Right lobe of liver (tissue), 4 donors: Measurements from ENCODE around the gene SMIM36.

Experiments
- POLR2A ChIP-seq: fragments of 450-650 bp; IDR thresholded peaks from one replicate; pipeline ENCODE4 v1.6.1; 2017; ENCODE audit warnings: antibody characterized with exemption, mild to moderate bottlenecking
- TF ChIP-seq, protein P1 (sequence below), 4 donors: fragments of 200-600 bp in 3 of 4; fragments of 450-650 bp in 1 of 4; IDR thresholded peaks; one replicate each; pipeline versions ENCODE4 v1.5.1 to v1.8.0; 2016 to 2022; ENCODE audit warnings: antibody characterized with exemption in 4 of 4, mild to moderate bottlenecking in 2 of 4
- donor health status: DM: no; HTN: no; CAD: no.
- donor health status: DM: no; HTN: no; CAD: no.
- donor health status: DM: no; HTN: yes; CAD: no.

DNA sequence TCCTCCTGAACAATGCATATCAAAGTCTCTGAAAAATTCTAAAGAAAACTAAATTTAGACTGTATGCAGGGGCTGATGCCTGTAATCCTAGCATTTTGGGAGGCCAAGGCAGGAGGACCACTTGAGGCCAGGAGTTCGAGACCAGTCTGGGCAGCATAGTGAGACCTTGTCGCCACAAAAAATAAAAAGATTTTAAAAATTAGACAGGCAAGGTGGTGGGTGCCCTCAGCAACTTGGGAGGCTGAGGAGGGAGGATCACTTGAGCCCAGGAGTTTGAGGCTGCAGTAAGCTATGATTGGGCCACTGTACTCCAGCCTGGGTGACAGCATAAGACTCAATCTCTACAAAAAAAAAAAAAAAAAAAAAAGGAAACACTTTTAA, 59.5 kb downstream of the SMIM36 start:
- TF ChIP-seq, protein P1, sequence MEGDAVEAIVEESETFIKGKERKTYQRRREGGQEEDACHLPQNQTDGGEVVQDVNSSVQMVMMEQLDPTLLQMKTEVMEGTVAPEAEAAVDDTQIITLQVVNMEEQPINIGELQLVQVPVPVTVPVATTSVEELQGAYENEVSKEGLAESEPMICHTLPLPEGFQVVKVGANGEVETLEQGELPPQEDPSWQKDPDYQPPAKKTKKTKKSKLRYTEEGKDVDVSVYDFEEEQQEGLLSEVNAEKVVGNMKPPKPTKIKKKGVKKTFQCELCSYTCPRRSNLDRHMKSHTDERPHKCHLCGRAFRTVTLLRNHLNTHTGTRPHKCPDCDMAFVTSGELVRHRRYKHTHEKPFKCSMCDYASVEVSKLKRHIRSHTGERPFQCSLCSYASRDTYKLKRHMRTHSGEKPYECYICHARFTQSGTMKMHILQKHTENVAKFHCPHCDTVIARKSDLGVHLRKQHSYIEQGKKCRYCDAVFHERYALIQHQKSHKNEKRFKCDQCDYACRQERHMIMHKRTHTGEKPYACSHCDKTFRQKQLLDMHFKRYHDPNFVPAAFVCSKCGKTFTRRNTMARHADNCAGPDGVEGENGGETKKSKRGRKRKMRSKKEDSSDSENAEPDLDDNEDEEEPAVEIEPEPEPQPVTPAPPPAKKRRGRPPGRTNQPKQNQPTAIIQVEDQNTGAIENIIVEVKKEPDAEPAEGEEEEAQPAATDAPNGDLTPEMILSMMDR (IDR thresholded peaks at IDR 0.05), result no peak
- TF ChIP-seq POLR2A, result no peak
